ENCODE results near the gene TSHB.

TSHB gene

DNA sequence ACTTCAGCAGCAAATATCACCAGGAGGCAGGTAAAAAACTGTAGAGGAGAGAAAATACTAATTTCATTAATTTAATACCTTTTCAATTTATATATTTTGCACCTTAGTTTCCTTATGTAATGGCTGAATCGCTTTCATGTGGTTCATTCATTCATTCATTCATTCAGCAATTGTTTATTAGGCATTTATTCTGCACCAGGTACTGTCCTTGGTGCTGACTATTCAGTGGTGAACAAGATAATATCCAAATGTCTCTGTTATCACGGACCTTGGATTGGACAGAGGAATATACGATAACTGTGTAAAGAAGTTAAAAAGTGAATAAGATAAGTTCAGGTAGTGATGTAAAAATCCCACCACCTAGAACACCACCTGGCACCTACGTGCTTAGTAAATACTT is 30.9 kb downstream of the TSHB start:
- Histone ChIP-seq H3K9me3 (ENCODE audit: insufficient read depth, low read depth, low read length) (no peaks in the 10 kb centered on the region), H3K9ac (ENCODE audit: low read depth, low read length) (no peak overlapping the region), H3K27ac (ENCODE audit: low read depth, low read length) (no peak overlapping the region), H3K27me3 (ENCODE audit: insufficient read depth, low read length) (no peaks in the 10 kb centered on the region), H3K36me3 (ENCODE audit: insufficient read depth, low read length) (no peaks in the 10 kb centered on the region), H3K4me1 (ENCODE audit: insufficient read depth, low read length) (peaks cover 22% of the 10 kb centered on the region), H3K4me3 (ENCODE audit: low read length) (no peak overlapping the region)
- WGBS, result 77% methylated on average over 4 of the region's 4 CpGs

DNA sequence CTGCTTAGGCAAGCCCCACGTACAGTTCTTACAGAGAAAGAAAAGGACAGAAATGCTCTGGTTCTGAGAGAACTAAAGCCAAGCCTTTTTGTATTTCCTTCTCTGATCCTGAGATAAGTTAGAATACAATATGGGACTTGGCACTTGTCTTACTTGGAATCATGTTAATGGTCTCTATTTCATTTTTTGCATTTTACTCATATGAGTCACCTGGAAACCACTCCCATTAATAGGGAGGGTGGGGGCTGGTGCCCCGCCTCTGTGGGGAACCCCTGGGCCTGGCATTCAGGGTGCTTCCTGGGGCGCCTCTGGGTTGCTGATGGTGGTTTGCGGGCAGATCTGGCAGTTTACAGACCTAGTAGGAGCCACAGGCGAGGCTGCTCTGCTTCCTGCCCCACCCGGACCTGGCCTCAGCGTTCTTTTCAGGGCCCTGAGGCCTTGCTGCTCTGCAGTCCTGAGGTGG is 32.9 kb downstream of the TSHB start:
- no peak overlapping the region for H3K27ac ChIP-seq (ENCODE audit: low read depth, low read length)
- H3K9ac ChIP-seq (ENCODE audit: low read depth, low read length), result no peak overlapping the region
- H3K27me3 ChIP-seq (ENCODE audit: insufficient read depth, low read length), result no peaks in the 10 kb centered on the region
- H3K4me3 ChIP-seq (ENCODE audit: low read length), result no peak overlapping the region
- no peaks in the 10 kb centered on the region for H3K9me3 ChIP-seq (ENCODE audit: insufficient read depth, low read depth, low read length)
- 81% methylated on average over 7 of the region's 7 CpGs for WGBS
- 0 out of 2 replicates have a peak, but pooled peaks cover 3% of the 10 kb centered on the region for H3K4me1 ChIP-seq (ENCODE audit: insufficient read depth, low read length)
- H3K36me3 ChIP-seq (ENCODE audit: insufficient read depth, low read length), result no peaks in the 10 kb centered on the region

DNA sequence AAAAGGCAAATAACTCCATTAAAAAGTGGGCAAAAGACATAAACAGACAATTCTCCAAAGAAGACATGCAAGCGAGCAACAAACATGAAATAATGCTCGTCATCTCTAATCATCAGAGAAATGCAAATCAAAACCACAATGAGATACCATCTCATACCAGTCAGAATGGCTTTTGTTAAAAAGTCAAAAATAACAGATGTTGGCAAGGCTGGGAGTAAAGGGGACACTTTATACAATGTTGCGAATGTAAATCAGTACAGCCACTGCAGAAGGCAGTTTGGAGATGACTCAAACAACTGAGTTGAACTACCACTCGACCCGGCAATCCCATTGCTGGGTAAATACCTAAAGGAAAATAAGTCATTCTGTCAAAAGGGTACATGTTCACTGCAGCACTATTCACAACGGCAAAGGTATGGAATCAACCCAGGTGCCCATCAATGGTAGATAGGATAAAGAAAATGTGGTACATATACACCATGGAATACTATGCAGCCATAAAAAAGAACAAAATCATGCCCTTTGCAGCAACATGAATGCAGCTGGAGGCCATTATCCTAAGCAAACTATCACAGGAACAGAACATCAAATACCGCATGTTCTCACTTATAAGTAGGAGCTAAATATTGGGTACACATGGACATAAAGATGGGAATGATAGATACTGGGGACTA is 33.7 kb downstream of the TSHB start:
- no peak overlapping the region for H3K4me3 ChIP-seq (ENCODE audit: low read length)
- 0 out of 2 replicates have a peak, but pooled peaks cover 3% of the 10 kb centered on the region for H3K36me3 ChIP-seq (ENCODE audit: insufficient read depth, low read length)
- no peaks in the 10 kb centered on the region for H3K9me3 ChIP-seq (ENCODE audit: insufficient read depth, low read depth, low read length)
- 0 out of 2 replicates have a peak, but pooled peaks cover 3% of the 10 kb centered on the region for H3K4me1 ChIP-seq (ENCODE audit: insufficient read depth, low read length)
- no peak overlapping the region for H3K27ac ChIP-seq (ENCODE audit: low read depth, low read length)
- WGBS, result 95% methylated on average over 6 of the region's 7 CpGs
- H3K27me3 ChIP-seq (ENCODE audit: insufficient read depth, low read length), result no peaks in the 10 kb centered on the region
- no peak overlapping the region for H3K9ac ChIP-seq (ENCODE audit: low read depth, low read length)

DNA sequence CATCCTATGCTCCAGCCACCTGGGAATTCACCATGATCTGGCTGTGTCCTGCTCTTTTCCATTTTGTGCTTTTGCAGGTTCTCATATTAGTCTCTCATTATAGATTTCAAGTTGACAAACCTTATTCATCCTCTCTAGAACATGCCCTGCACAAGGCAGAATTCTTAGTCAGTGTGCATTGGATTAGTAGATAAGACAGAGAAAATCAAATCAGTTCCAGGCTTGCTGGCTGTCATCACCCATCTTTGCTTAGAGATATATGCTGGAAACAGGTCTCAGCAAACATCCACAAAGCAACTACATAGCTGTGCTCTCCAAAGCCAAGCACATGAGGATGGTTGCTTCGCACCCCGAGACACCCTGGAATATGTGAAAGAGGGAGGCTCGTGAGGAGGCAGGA is 34.8 kb downstream of the TSHB start:
- H3K9ac ChIP-seq (ENCODE audit: low read depth, low read length), result no peak overlapping the region
- 0 out of 2 replicates have a peak, but pooled peaks cover 3% of the 10 kb centered on the region for H3K4me1 ChIP-seq (ENCODE audit: insufficient read depth, low read length)
- no peak overlapping the region for H3K4me3 ChIP-seq (ENCODE audit: low read length)
- no peaks in the 10 kb centered on the region for H3K27me3 ChIP-seq (ENCODE audit: insufficient read depth, low read length)
- WGBS, result 97% methylated on average over 3 of the region's 3 CpGs
- H3K9me3 ChIP-seq (ENCODE audit: insufficient read depth, low read depth, low read length), result no peaks in the 10 kb centered on the region
- H3K27ac ChIP-seq (ENCODE audit: low read depth, low read length), result no peak overlapping the region
- 0 out of 2 replicates have a peak, but pooled peaks cover 4% of the 10 kb centered on the region for H3K36me3 ChIP-seq (ENCODE audit: insufficient read depth, low read length)

DNA sequence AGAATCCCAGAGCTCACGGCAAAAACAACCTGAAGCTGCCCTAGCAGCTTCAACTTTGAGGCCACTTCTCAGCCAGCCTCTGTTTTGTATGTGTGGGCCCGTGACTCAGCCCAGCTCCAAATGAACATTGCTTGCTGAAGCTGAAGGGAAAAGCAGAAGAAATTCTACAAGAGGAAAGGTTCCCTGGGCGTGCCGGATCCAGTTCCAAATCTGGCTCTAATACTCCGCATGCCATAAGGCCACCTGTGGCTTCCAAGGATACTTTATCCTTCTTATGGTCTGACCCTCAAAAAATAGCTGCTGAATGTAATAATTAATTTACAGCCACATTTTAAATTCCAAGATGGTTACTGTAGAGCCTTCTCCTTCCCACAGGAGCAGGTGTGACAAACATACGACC is 35.4 kb downstream of the TSHB start:
- Histone ChIP-seq H3K4me1 (ENCODE audit: insufficient read depth, low read length) (0 out of 2 replicates have a peak, but pooled peaks cover 3% of the 10 kb centered on the region), H3K9me3 (ENCODE audit: insufficient read depth, low read depth, low read length) (no peaks in the 10 kb centered on the region), H3K4me3 (ENCODE audit: low read length) (no peak overlapping the region), H3K27me3 (ENCODE audit: insufficient read depth, low read length) (no peaks in the 10 kb centered on the region), H3K9ac (ENCODE audit: low read depth, low read length) (no peak overlapping the region), H3K36me3 (ENCODE audit: insufficient read depth, low read length) (0 out of 2 replicates have a peak, but pooled peaks cover 4% of the 10 kb centered on the region), H3K27ac (ENCODE audit: low read depth, low read length) (no peak overlapping the region)
- 92% methylated on average over 6 of the region's 6 CpGs for WGBS

DNA sequence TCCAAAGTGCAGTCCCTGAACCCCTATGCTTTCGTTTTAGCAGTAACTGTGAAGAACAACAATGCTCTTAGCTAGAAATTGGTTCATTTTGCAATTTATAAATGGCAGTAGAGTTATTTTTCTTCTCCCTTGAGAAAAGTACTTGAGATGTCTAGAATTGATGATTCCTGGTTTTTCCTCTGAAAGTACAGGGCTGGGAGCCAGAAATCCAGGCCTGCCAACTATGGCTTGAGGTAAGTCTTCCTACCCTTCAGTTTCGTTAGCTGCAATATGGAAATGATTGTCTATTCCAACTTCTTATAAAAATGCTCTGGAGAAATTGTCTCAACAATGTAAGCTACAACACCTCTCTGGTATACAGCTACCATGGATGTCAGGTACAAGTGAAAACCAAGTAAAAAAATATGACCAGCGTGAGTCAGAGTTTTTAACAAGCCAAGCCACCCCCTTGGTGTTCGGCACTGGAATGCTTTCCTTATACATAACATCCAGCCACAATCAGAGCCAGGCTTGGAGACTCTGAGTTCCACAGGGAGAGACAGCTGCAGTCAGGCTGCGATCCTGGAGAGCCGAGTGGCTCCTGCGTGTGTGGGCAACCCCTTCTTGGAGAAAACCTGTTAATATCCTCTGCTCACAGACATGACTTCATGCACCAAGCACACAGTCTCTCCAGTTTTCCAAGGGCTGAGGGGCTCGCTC is 37.7 kb downstream of the TSHB start:
- Histone ChIP-seq H3K27ac (ENCODE audit: low read depth, low read length) (no peak overlapping the region), H3K9ac (ENCODE audit: low read depth, low read length) (no peak overlapping the region), H3K9me3 (ENCODE audit: insufficient read depth, low read depth, low read length) (no peaks in the 10 kb centered on the region), H3K4me1 (ENCODE audit: insufficient read depth, low read length) (peaks cover 9% of the 10 kb centered on the region), H3K36me3 (ENCODE audit: insufficient read depth, low read length) (0 out of 2 replicates have a peak, but pooled peaks cover 4% of the 10 kb centered on the region), H3K27me3 (ENCODE audit: insufficient read depth, low read length) (no peaks in the 10 kb centered on the region), H3K4me3 (ENCODE audit: low read length) (no peak overlapping the region)
- WGBS, result 89% methylated on average over 8 of the region's 8 CpGs

DNA sequence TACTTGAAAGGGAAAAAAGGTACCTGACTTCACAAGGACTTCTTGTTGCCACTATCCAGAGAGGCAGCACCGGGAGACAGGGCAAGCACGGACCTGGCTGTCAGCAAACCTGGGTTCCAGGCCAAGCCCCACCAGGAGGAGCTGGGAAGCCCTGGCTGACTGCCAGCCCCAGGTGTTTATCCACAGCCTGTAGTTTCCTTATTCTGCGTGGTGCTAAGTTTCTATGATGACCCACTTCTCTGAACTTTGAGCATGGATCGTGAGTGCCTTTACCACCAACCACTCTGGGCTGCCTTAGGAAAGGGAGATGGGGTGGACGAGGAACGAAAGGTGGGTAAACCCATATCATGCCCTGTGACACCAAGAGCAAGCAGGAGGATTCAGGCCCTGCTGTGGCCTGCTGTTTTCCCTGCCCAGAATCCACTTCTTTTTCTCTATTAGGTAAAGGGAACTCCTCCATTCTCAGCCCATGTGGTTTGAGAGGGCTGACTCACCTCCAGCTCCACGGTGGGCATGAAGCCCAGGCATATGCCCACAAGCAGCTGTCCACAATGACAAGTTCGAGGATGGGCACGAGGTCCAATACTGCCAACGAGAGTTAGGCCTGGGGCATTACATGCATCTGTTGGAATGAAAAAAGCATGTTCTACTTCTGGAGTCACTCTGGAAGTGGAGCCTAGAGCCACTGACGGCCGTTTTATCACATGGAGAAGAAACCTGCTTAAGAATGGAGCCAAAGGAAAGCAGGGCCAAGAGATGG is 39.4 kb downstream of the TSHB start:
- Histone ChIP-seq H3K9ac (ENCODE audit: low read depth, low read length) (no peak overlapping the region), H3K27ac (ENCODE audit: low read depth, low read length) (no peak overlapping the region), H3K4me3 (ENCODE audit: low read length) (no peak overlapping the region), H3K27me3 (ENCODE audit: insufficient read depth, low read length) (no peaks in the 10 kb centered on the region), H3K36me3 (ENCODE audit: insufficient read depth, low read length) (0 out of 2 replicates have a peak, but pooled peaks cover 4% of the 10 kb centered on the region), H3K9me3 (ENCODE audit: insufficient read depth, low read depth, low read length) (no peaks in the 10 kb centered on the region), H3K4me1 (ENCODE audit: insufficient read depth, low read length) (peaks cover 6% of the 10 kb centered on the region)
- WGBS, result 95% methylated on average over 12 of the region's 12 CpGs

DNA sequence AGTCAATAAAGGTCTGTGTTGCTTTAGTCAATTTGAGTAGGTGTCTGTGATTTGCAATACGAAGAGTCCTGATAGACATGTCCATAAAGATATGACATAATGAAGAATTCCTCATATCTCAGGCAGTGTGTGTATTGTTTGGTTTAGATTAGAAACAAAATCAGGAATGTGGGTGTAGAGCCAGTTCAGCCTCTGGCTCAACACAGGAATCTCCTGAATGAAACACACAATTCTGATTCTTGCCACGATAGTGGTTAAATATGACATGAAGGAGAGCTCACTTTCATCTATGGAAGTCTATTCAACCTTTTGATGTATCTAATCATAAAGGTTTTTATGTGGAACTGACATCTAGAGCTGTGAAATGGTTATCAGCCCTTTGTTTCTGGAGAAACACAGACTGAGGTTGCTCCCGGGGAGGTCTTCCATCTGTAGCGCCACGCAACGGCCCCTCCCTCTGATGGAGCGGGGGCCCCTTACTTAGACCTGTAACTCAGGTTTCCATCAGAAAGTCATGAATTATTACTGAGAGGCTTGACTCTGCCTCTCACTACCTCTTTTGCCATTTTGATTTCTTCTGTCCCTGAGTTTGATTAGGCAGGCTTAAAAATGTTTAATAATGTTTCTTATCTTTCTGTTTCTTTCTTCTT is 40.2 kb downstream of the TSHB start:
- Histone ChIP-seq H3K27me3 (ENCODE audit: insufficient read depth, low read length) (no peaks in the 10 kb centered on the region), H3K4me3 (ENCODE audit: low read length) (no peak overlapping the region), H3K9me3 (ENCODE audit: insufficient read depth, low read depth, low read length) (no peaks in the 10 kb centered on the region), H3K9ac (ENCODE audit: low read depth, low read length) (no peak overlapping the region), H3K27ac (ENCODE audit: low read depth, low read length) (no peak overlapping the region), H3K36me3 (ENCODE audit: insufficient read depth, low read length) (0 out of 2 replicates have a peak, but pooled peaks cover 4% of the 10 kb centered on the region), H3K4me1 (ENCODE audit: insufficient read depth, low read length) (peaks cover 6% of the 10 kb centered on the region)
- WGBS, result 91% methylated on average over 7 of the region's 7 CpGs

DNA sequence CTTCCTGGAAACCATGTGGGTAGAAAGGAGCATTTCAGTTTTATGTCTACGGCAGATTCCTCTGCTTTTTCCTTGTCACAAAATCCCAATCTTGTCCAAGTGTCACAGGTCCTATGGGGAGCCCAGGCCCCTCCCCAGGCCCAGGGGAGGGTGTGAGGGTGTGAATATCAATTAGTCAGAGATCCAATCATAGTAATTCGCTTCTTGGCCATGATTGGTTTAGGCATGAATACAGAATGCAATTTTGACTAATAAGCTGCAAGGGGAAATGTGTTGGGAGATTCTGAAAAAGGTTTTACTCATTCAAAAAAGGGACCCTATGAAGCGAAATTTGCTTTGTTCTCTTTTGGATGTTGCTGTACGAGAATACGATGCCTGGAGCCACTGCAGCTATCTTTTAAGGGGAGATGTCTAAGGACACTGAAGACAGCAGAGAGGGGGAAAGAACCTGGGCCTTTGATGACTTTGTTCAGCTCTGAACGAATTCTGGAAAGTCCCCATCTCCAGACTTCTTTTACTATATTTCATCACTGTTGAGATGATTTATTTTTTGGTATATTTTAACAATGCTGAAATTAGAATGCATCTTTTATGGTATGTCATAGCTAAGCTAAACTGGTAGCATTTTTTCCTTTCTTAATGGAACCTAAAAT is 41.5 kb downstream of the TSHB start:
- H3K36me3 ChIP-seq (ENCODE audit: insufficient read depth, low read length), result 0 out of 2 replicates have a peak, but pooled peaks cover 4% of the 10 kb centered on the region
- 95% methylated on average over 5 of the region's 6 CpGs for WGBS
- H3K4me1 ChIP-seq (ENCODE audit: insufficient read depth, low read length), result peaks cover 6% of the 10 kb centered on the region
- no peaks in the 10 kb centered on the region for H3K9me3 ChIP-seq (ENCODE audit: insufficient read depth, low read depth, low read length)
- H3K27ac ChIP-seq (ENCODE audit: low read depth, low read length), result no peak overlapping the region
- no peaks in the 10 kb centered on the region for H3K27me3 ChIP-seq (ENCODE audit: insufficient read depth, low read length)
- H3K9ac ChIP-seq (ENCODE audit: low read depth, low read length), result no peak overlapping the region
- H3K4me3 ChIP-seq (ENCODE audit: low read length), result no peak overlapping the region

DNA sequence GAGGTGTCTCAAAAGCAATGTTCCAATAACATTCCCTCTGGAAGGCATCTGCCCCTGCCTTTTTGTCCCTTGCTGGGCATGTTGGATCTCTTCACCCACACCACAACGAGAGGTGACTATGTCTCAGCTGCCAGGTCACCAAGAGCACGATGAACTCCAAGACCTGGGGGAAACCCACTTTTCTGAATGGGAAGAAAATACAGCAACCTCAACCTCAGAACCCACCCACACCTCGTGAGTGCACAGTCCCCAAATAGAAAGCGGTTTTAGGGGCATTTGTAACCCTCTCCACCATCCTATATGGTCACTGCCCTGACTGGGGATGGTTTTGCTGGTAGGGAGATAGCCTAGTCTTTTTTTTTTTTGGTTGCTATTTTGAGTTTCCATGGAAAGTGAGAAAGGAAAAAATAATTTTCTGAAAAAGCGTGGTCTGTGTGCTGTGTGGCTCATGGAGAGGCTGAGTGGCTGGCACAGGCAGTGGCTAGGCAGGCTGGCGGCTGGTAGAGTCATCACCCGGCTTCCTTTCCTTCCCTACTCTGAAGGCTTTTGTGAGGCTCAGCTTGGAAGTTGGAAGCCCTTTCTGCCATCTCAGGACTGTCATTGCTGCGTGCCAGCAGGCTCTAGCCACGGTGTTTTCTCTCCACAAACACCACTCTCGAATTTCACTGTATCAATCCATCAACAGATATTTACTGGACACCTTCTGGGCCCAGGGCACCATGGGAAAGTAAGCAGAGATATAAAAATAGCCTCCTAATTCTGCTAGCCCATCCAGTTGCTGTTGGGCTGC is 43.9 kb downstream of the TSHB start:
- 94% methylated on average over 10 of the region's 10 CpGs for WGBS
- H3K27ac ChIP-seq (ENCODE audit: low read depth, low read length), result no peak overlapping the region
- H3K4me3 ChIP-seq (ENCODE audit: low read length), result no peak overlapping the region
- no peaks in the 10 kb centered on the region for H3K27me3 ChIP-seq (ENCODE audit: insufficient read depth, low read length)
- H3K9me3 ChIP-seq (ENCODE audit: insufficient read depth, low read depth, low read length), result no peaks in the 10 kb centered on the region
- no peaks in the 10 kb centered on the region for H3K36me3 ChIP-seq (ENCODE audit: insufficient read depth, low read length)
- H3K4me1 ChIP-seq (ENCODE audit: insufficient read depth, low read length), result peaks cover 6% of the 10 kb centered on the region
- no peak overlapping the region for H3K9ac ChIP-seq (ENCODE audit: low read depth, low read length)

All from HUES64 (cell line).